CD14-positive monocyte (primary cell): ENCODE data around the gene ERFL. TPM values are rescaled to one million over a fixed set of nuclear protein-coding genes. Genes with fewer than 3 reads are reported as not detected.
"Not testable (repeated sequence)": the region's sequence is repeated elsewhere in the genome, so short reads cannot be mapped to it uniquely, and the experiment has no call there.

ENCODE experiments used
- DNase-seq, 3 donors: peaks; one replicate each; pipeline ENCODE4 v3.0.0-alpha.2; 2011 to 2022
- H2AFZ ChIP-seq: 2 replicates; pipeline ENCODE4 v1.6.0; 2012; ENCODE audit warnings: mild to moderate bottlenecking, low read depth, low read length, inconsistent platforms; ENCODE audit not compliant: insufficient read depth, poor library complexity, severe bottlenecking
- H3K27ac ChIP-seq, 2 donors: 1 replicate in 1 of 2; 2 replicates in 1 of 2; pipeline ENCODE4 v1.5.1; 2012 to 2013; ENCODE audit warnings: low read length in 2 of 2, control low read depth in 1 of 2, inconsistent platforms in 1 of 2, low read depth in 1 of 2, mild to moderate bottlenecking in 1 of 2
- H3K27me3 ChIP-seq, 2 donors: one replicate each; pipeline versions ENCODE4 v1.6.0 to v1.6.1; 2011 to 2013; ENCODE audit warnings: low read length in 2 of 2; ENCODE audit not compliant: control insufficient read depth in 2 of 2, insufficient read depth in 2 of 2
- H3K36me3 ChIP-seq, 2 donors: replicated peaks in 1 of 2; 1 replicate in 1 of 2; 2 replicates in 1 of 2; pipeline versions ENCODE4 v1.5.1 to v1.6.1; 2012 to 2013; ENCODE audit warnings: low read length in 2 of 2, control low read depth in 1 of 2, inconsistent platforms in 1 of 2, mild to moderate bottlenecking in 1 of 2; ENCODE audit not compliant: insufficient read depth in 2 of 2, control insufficient read depth in 1 of 2
- H3K4me1 ChIP-seq, 2 donors: 1 replicate in 1 of 2; 2 replicates in 1 of 2; pipeline versions ENCODE4 v1.5.1 to v1.6.1; 2012 to 2013; ENCODE audit warnings: low read length in 2 of 2, control low read depth in 1 of 2, inconsistent platforms in 1 of 2, mild to moderate bottlenecking in 1 of 2, moderate library complexity in 1 of 2; ENCODE audit not compliant: insufficient read depth in 2 of 2, control insufficient read depth in 1 of 2
- H3K4me2 ChIP-seq: replicated peaks from 2 replicates; pipeline ENCODE3; 2012; ENCODE audit warnings: low read length, moderate library complexity, mild to moderate bottlenecking; ENCODE audit not compliant: poor library complexity, severe bottlenecking; ENCODE audit errors: extremely low read depth
- H3K4me3 ChIP-seq, 3 experiments: fragments of 200-600 bp in 1 of 3; sonication (generic) in 1 of 3; replicated peaks in 1 of 3; 1 replicate in 2 of 3; 2 replicates in 1 of 3; pipeline ENCODE4 v1.5.1; 2011 to 2013; ENCODE audit warnings: low read length in 3 of 3, mild to moderate bottlenecking in 3 of 3, control low read depth in 2 of 3, low read depth in 2 of 3, inconsistent platforms in 1 of 3, moderate library complexity in 1 of 3
- H3K79me2 ChIP-seq: 2 replicates; pipeline ENCODE4 v1.6.0; 2012; ENCODE audit warnings: mild to moderate bottlenecking, control low read depth, inconsistent platforms, low read length, moderate library complexity; ENCODE audit not compliant: insufficient read depth
- H3K9ac ChIP-seq: 2 replicates; pipeline ENCODE4 v1.6.0; 2017; ENCODE audit warnings: low read length, mild to moderate bottlenecking; ENCODE audit not compliant: insufficient read depth, poor library complexity, severe bottlenecking
- H3K9me3 ChIP-seq, 2 donors: replicated peaks in 1 of 2; 1 replicate in 1 of 2; 2 replicates in 1 of 2; pipeline versions ENCODE4 v1.5.1 to v1.6.1; 2012 to 2013; ENCODE audit warnings: low read length in 2 of 2, control low read depth in 1 of 2; ENCODE audit not compliant: control insufficient read depth in 1 of 2, insufficient read depth in 1 of 2
- H4K20me1 ChIP-seq: 2 replicates; pipeline ENCODE4 v1.6.0; 2012; ENCODE audit warnings: mild to moderate bottlenecking, low read length, control low read depth, moderate library complexity; ENCODE audit not compliant: insufficient read depth
- H3K27ac Mint-ChIP-seq, 7 donors: one replicate each; pipeline ENCODE4 v1.8.0; 2020; ENCODE audit warnings: mild to moderate bottlenecking in 7 of 7, mixed read lengths in 7 of 7, moderate library complexity in 6 of 7, inconsistent platforms in 2 of 7
- H3K27me3 Mint-ChIP-seq, 3 donors: one replicate each; pipeline ENCODE4 v1.8.0; 2021 to 2022; ENCODE audit warnings: low read depth in 3 of 3, mild to moderate bottlenecking in 3 of 3, mixed read lengths in 3 of 3, moderate library complexity in 3 of 3, inconsistent platforms in 1 of 3
- H3K36me3 Mint-ChIP-seq, 2 donors: one replicate each; pipeline ENCODE4 v1.8.0; 2020; ENCODE audit warnings: mixed read lengths in 2 of 2, inconsistent platforms in 1 of 2, mild to moderate bottlenecking in 1 of 2
- H3K4me1 Mint-ChIP-seq: one replicate; pipeline ENCODE4 v1.8.0; 2020; ENCODE audit warnings: mild to moderate bottlenecking, mixed read lengths
- H3K4me3 Mint-ChIP-seq, 2 donors: one replicate each; pipeline ENCODE4 v1.8.0; 2020; ENCODE audit warnings: mild to moderate bottlenecking in 2 of 2, mixed read lengths in 2 of 2, moderate library complexity in 1 of 2
- H3K9me3 Mint-ChIP-seq, 7 donors: one replicate each; pipeline ENCODE4 v1.8.0; 2020 to 2022; ENCODE audit warnings: mixed read lengths in 7 of 7, mild to moderate bottlenecking in 6 of 7, moderate library complexity in 6 of 7, inconsistent platforms in 2 of 7
- CTCF ChIP-seq: fragments of 200-600 bp; IDR thresholded peaks from one replicate; pipeline ENCODE4 v1.8.0; 2022; ENCODE audit warnings: antibody characterized with exemption, mild to moderate bottlenecking
- WGBS: methylation state at CpG from one replicate; pipeline ENCODE4 v1.1.5; 2013; ENCODE audit warnings: missing lambda C conversion rate; ENCODE audit not compliant: insufficient coverage; 5-methylcytosine and 5-hydroxymethylcytosine counted together
- intact Hi-C, 2 donors: fragments of 100-400 bp; cut with micrococcal nuclease; formaldehyde crosslinking; loops; one replicate each; pipeline versions ENCODE4 v1.15.0 to v1.15.1; 2023
- polyA plus RNA-seq, 3 donors: library from polyadenylated mRNA; depleted of rRNA in 1 of 3; unstranded in 2 of 3; stranded (reverse) in 1 of 3; fragments of 300-500 nt in 2 of 3; fragments of >200 nt in 1 of 3; fragmentation: Illumina TruSeq in 2 of 3; gene quantifications; 1 replicate in 2 of 3; 2 replicates in 1 of 3; pipeline ENCODE4 v1.2.3, GENCODE V29; 2012 to 2021

ERFL gene
- polyA plus RNA-seq, 3 donors: not detected

- Histone ChIP-seq H3K36me3 (no peaks in the 10 kb centered on the region), H3K4me2 (peak overlapping the region; percentile 63), H3K4me1 (peaks cover 8 to 14% of the 10 kb centered on the region in 2 donors), H3K9me3 (peaks cover 0 to 4% of the 10 kb centered on the region in 2 donors), H2AFZ (peak overlapping the region; percentile 24), H3K79me2 (no peaks in the 10 kb centered on the region), H3K27me3 (peaks cover 16 to 42% of the 10 kb centered on the region in 2 donors), H3K9ac (no peak overlapping the region), H3K27ac (no peak overlapping the region), H4K20me1 (no peaks in the 10 kb centered on the region), H3K4me3 (peak overlapping the region in 2 of 3 experiments; percentile 9 to 52)
- peaks cover 44 to 75% (median 52%) of the 10 kb centered on the region in 3 donors for H3K27me3 Mint-ChIP-seq
- no peak for TF ChIP-seq CTCF
- intact Hi-C loops: no loop called here
- H3K27ac Mint-ChIP-seq: no peak overlapping the region
- 9% methylated on average over 47 of the region's 53 CpGs for WGBS
- DNase-seq: no peak
- H3K36me3 Mint-ChIP-seq: peaks cover 3 to 8% of the 10 kb centered on the region in 2 donors
- H3K9me3 Mint-ChIP-seq: peaks cover 0 to 9% (median 4%) of the 10 kb centered on the region in 7 donors
- peaks cover 15% of the 10 kb centered on the region for H3K4me1 Mint-ChIP-seq
- H3K4me3 Mint-ChIP-seq: peak overlapping the region; percentile 70 to 90
Observed at GRCh38 chr19:41940731-41941409, 12.6 kb upstream of the ERFL start.

- no peak for TF ChIP-seq CTCF
- H3K4me2 ChIP-seq: peak overlapping the region; percentile 63
- H3K4me1 Mint-ChIP-seq: peaks cover 9% of the 10 kb centered on the region
- H3K9ac ChIP-seq: no peak overlapping the region
- H4K20me1 ChIP-seq: no peaks in the 10 kb centered on the region
- H3K9me3 ChIP-seq: peaks cover 0 to 4% of the 10 kb centered on the region in 2 donors
- H3K79me2 ChIP-seq: no peaks in the 10 kb centered on the region
- H3K27ac Mint-ChIP-seq: peak overlapping the region in 1 of 7 donors; percentile 15
- H3K4me3 Mint-ChIP-seq: peak overlapping the region; percentile 70 to 90
- H3K4me3 ChIP-seq: peak overlapping the region in 2 of 3 experiments; percentile 9 to 52
- H3K9me3 Mint-ChIP-seq: peaks cover 0 to 11% (median 4%) of the 10 kb centered on the region in 7 donors
- H3K4me1 ChIP-seq: peaks cover 8 to 14% of the 10 kb centered on the region in 2 donors
- no peaks in the 10 kb centered on the region for H3K36me3 ChIP-seq
- intact Hi-C loops: no loop called here
- WGBS: under 1% methylated on average over 63 of the region's 83 CpGs
- peak overlapping the region; percentile 63 for H2AFZ ChIP-seq
- H3K27ac ChIP-seq: no peak overlapping the region
- H3K27me3 ChIP-seq: peaks cover 16 to 48% of the 10 kb centered on the region in 2 donors
- H3K36me3 Mint-ChIP-seq: peaks cover 3 to 8% of the 10 kb centered on the region in 2 donors
- no peak for DNase-seq
- peaks cover 47 to 75% (median 59%) of the 10 kb centered on the region in 3 donors for H3K27me3 Mint-ChIP-seq
Observed at GRCh38 chr19:41939861-41940730, 11.8 kb upstream of the ERFL start.

GRCh38 chr19:41939209-41939608 is 11.0 kb upstream of the ERFL start:
- DNase-seq, H3K27ac ChIP-seq, intact Hi-C loops, H3K36me3 ChIP-seq, H3K36me3 Mint-ChIP-seq, H3K4me3 Mint-ChIP-seq, H3K27ac Mint-ChIP-seq, H4K20me1 ChIP-seq, H3K9me3 ChIP-seq, H3K4me1 Mint-ChIP-seq, H3K79me2 ChIP-seq, H3K4me2 ChIP-seq, H3K9ac ChIP-seq, H2AFZ ChIP-seq, H3K4me3 ChIP-seq: not testable (repeated sequence)
- peaks cover 47 to 69% (median 64%) of the 10 kb centered on the region in 3 donors for H3K27me3 Mint-ChIP-seq
- peaks cover 8 to 14% of the 10 kb centered on the region in 2 donors for H3K4me1 ChIP-seq
- H3K9me3 Mint-ChIP-seq: peaks cover 0 to 11% (median 6%) of the 10 kb centered on the region in 7 donors
- peaks cover 16 to 51% of the 10 kb centered on the region in 2 donors for H3K27me3 ChIP-seq
